ENCODE measurements around the gene HDAC4. TPM values are rescaled to one million over a fixed set of nuclear protein-coding genes. Genes with fewer than 3 reads are reported as not detected.

Gene HDAC4
- total RNA-seq, 1 experiment from 2014 or later: 11.3 TPM

GRCh38 chr2:239268082-239268481 lies 132.7 kb downstream of the HDAC4 start:
- H3K36me3 ChIP-seq: no peaks in the 10 kb centered on the region
- no peak overlapping the region for H3K4me3 ChIP-seq
- H3K9me3 ChIP-seq (replicated peaks): no peaks in the 10 kb centered on the region
- H3K27me3 ChIP-seq: no peaks in the 10 kb centered on the region
- no peak for DNase-seq
- H3K27ac ChIP-seq: no peak overlapping the region
- H3K4me1 ChIP-seq: peaks cover 14% of the 10 kb centered on the region

- peaks cover 14% of the 10 kb centered on the region for H3K4me1 ChIP-seq
- H3K9me3 ChIP-seq (replicated peaks): no peaks in the 10 kb centered on the region
- H3K4me3 ChIP-seq: no peak overlapping the region
- DNase-seq: peak; percentile 76 to 81
- H3K36me3 ChIP-seq: no peaks in the 10 kb centered on the region
- no peaks in the 10 kb centered on the region for H3K27me3 ChIP-seq
- H3K27ac ChIP-seq: peak overlapping the region; percentile 17; the same call in 1 of the 2 replicates
Observed at GRCh38 chr2:239267288-239267951, 133.4 kb downstream of the HDAC4 start.

- Histone ChIP-seq H3K27ac (peak overlapping the region; percentile 17; the same call in 1 of the 2 replicates), H3K36me3 (no peaks in the 10 kb centered on the region), H3K9me3 (replicated peaks) (no peaks in the 10 kb centered on the region), H3K27me3 (no peaks in the 10 kb centered on the region), H3K4me1 (peaks cover 14% of the 10 kb centered on the region), H3K4me3 (no peak overlapping the region)
- DNase-seq: no peak
Observed at GRCh38 chr2:239266779-239267287, 134.0 kb downstream of the HDAC4 start.

DNA sequence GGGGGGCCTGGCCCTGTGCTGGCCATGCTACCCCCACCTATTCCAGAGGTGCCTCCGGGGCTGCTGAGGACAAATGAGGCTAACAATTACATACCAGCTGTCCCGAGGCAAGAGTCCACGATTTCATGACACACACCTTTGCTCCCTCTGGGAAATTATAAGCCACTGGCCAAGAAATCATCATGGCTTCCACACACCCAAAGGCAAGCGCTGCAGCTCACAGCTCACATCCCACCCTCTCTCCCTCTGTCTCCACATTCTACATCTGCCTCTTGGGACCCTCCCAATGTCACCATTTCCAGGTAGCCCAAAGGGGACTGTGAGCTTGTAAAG lies 134.4 kb downstream of the HDAC4 start:
- Histone ChIP-seq H3K27ac (no peak overlapping the region), H3K36me3 (no peaks in the 10 kb centered on the region), H3K9me3 (replicated peaks) (no peaks in the 10 kb centered on the region), H3K4me1 (peaks cover 14% of the 10 kb centered on the region), H3K27me3 (no peaks in the 10 kb centered on the region), H3K4me3 (no peak overlapping the region)
- no peak for DNase-seq

DNA sequence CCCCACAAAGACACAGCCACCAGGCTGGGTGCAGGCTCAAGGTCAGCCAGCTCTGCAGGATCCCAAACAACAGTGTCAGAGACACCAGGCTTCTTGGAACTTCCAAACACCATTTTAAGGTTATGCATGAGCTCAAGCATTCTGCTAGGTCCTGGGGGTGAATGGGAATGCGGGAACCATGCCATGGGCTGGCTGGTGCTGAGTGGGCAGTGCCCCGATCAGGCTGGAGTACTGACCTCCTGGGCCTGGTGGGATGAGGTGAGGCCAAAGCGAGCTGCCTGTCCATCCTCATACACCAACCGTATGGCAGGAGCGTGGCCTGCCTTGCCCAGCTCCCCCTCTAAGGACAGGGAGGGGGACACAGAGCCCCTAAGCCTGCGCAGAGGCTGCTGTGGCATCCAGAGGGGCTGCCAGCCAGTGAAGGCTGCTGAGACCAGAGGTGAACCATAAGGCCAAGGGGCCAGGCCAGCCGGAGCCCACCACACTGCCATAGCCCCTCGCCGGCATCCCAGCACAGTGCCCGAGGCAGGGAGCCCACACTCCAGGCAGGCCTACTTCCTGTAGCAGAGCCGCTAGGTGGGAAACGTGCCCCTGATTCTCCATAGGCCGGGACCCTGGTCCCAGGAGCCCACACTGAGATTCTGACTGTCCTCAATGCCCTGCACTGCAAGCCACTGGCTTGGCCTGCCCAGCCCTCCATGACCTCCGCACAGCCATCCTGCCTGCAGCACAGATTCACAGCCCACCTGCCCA lies 135.0 kb downstream of the HDAC4 start:
- Histone ChIP-seq H3K4me1 (peaks cover 14% of the 10 kb centered on the region), H3K27me3 (no peaks in the 10 kb centered on the region), H3K36me3 (no peaks in the 10 kb centered on the region), H3K4me3 (no peak overlapping the region), H3K9me3 (replicated peaks) (no peaks in the 10 kb centered on the region), H3K27ac (no peak overlapping the region)
- DNase-seq: no peak

DNA sequence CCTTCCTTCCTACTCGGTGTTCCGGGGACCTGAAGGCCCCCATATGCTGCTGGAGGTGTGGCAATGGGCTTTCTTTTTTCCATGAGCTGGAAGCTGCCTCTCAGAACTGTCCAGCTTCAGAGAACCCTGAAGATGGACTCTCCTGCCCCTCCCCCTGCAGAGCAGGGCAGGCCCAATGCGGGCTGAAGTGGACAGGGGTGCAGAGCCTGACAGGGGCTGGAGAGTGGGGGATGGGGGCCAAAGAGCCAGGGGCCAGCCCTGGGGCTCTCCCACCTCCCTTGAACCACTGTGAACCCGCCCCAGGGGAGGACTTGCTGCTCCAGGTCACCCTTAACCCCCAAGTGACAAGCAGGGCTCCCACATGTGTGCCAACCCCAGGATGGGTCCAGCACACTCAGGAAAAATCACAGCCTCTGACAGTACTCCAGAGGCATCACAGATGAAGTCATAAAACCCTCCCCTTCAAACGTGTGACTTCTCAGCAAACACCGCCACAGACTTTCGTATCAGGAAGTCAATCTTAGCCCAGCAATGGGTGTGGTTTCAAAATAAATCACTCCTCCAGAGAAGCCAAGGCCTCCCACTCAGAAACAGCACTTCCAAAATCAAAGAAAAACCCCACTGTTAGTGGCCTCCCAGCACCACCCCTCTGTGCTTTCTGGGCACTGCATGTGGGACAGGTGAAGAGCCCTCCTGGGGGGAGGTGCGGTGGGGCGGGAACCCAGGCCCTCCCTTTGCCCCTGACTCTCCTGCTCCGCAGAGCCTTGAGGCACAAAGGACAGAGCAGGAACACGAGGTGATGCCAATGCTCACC lies 135.8 kb downstream of the HDAC4 start:
- no peak for DNase-seq

DNA sequence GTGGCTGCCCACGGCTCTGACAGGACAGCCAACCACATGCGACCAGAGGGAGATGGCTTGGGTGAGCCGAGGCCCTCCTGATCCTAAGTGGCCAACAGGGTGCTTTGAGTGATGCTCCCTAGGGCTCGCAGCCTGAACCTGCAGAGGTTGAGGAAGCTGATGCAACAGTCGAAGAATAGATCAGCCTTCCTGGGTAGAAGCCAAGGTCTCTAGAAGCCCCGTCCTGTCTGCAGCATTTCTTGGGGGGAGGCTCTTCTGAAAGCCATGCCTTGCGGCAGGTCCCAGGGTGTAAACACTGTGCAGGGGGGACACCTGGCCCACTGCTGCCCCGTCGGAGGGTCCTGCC lies 136.4 kb downstream of the HDAC4 start:
- no peak for DNase-seq
- Histone ChIP-seq H3K4me1 (peaks cover 14% of the 10 kb centered on the region), H3K27me3 (no peaks in the 10 kb centered on the region), H3K36me3 (no peaks in the 10 kb centered on the region), H3K9me3 (replicated peaks) (no peaks in the 10 kb centered on the region), H3K27ac (no peak overlapping the region), H3K4me3 (no peak overlapping the region)

More for the DNA sequence above, 135.8 kb downstream of the HDAC4 start:
- no peaks in the 10 kb centered on the region for H3K36me3 ChIP-seq
- H3K4me1 ChIP-seq: peaks cover 14% of the 10 kb centered on the region
- no peaks in the 10 kb centered on the region for H3K9me3 ChIP-seq (replicated peaks)
- H3K27me3 ChIP-seq: no peaks in the 10 kb centered on the region
- no peak overlapping the region for H3K27ac ChIP-seq
- H3K4me3 ChIP-seq: no peak overlapping the region

DNA sequence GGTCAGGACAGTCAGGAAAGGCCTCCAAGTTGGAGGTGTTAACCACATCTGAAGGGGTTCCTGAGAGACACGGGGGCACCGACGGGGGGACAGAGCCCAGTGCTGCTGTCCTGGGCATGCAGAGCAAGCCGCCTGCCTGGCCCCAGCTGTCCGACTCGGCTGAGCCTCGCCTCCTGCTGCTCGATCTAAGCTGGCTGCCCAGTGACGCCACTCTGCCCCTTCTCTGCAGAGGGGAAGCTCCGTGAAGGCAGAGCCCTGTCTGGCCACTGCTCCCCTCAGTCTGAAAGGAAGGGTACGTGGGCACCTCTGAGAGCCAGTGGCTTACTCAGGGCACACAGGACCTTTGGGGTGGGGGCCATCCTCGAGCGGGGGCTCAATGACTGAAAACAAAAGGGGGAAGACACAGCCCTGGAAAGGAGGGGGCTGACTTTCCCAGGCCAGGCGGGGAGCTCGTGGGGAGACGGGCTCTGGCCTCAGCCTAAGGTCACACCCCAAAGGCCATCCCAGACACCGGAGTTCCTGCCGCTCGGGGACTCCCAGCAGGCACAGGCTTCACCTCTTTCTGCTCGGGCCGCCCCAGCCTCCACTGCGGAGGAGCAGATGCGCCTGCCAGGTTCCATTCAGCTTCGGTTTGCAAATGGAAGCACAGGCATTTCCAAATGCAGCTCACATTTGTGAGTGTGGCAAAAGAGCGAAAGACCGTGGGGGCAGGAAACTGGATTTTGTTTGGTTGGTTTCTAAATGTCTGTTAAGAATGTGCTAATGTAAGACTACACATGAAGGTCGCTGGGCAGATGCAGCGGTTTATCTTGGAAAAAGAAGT lies 136.9 kb downstream of the HDAC4 start:
- no peak overlapping the region for H3K4me3 ChIP-seq
- no peaks in the 10 kb centered on the region for H3K36me3 ChIP-seq
- H3K27me3 ChIP-seq: no peaks in the 10 kb centered on the region
- DNase-seq: no peak
- no peaks in the 10 kb centered on the region for H3K9me3 ChIP-seq (replicated peaks)
- H3K4me1 ChIP-seq: peaks cover 14% of the 10 kb centered on the region
- no peak overlapping the region for H3K27ac ChIP-seq

DNA sequence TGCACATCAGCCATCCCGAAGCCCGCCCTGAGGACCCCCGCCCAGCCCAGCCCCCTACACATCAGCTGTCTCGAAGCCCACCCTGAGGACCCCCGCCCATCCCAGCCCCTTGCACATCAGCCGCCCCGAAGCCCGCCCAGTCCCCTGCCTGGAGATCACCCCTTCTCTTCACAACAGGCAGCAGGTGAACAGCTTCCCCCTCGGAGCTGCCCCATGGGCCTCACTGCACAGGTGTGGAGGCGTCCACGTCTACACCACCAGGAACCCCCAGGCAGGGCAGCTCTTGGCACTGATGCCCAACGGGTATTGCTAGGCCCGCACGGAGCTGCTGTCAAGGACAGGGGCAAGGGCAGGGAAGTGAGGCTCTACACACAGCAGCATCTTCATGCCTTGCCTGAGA lies 137.6 kb downstream of the HDAC4 start:
- no peak for DNase-seq
- H3K9me3 ChIP-seq (replicated peaks): no peaks in the 10 kb centered on the region
- peaks cover 13% of the 10 kb centered on the region for H3K4me1 ChIP-seq
- no peak overlapping the region for H3K27ac ChIP-seq
- H3K27me3 ChIP-seq: no peaks in the 10 kb centered on the region
- H3K36me3 ChIP-seq: no peaks in the 10 kb centered on the region
- no peak overlapping the region for H3K4me3 ChIP-seq

- H3K36me3 ChIP-seq: no peaks in the 10 kb centered on the region
- H3K27ac ChIP-seq: no peak overlapping the region
- H3K4me1 ChIP-seq: peaks cover 13% of the 10 kb centered on the region
- no peak for DNase-seq
- H3K9me3 ChIP-seq (replicated peaks): no peaks in the 10 kb centered on the region
- no peak overlapping the region for H3K4me3 ChIP-seq
- H3K27me3 ChIP-seq: no peaks in the 10 kb centered on the region
Observed at GRCh38 chr2:239262484-239263230, 138.2 kb downstream of the HDAC4 start.

DNA sequence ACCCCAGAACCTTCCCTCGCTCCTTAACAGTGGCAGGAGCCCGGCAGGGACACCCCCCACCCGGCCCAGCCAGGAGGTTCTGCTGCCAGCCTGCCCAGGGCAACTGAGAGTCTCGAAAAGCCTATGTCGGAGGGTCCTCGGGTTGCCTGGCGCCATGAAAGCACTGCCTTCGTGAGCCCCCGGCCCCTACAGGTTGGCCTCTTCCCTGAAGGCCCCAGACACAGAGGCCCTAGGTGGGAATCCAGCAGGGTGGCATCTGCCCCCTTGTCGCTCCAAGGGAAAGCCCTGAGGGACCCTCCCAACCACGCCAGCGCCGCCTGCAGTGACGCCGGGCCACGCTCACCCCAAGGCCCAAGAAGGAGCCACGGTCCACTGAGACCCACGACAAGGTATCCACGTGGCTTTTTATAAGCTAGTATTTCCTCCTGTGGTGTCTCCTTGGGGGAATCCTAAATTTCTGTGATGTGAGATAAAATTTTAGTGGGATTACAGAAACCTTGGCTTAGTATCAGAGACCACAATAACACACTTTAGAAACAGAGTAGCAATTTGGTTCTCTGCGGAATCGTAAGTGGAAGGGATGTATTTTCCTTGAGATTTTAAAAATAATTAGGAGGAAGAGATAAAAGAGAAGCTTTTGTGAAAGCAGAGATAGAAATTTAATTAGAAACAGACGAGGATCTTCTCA lies 138.9 kb downstream of the HDAC4 start:
- Histone ChIP-seq H3K9me3 (replicated peaks) (no peaks in the 10 kb centered on the region), H3K27me3 (no peaks in the 10 kb centered on the region), H3K4me3 (no peak overlapping the region), H3K4me1 (peaks cover 11% of the 10 kb centered on the region), H3K36me3 (no peaks in the 10 kb centered on the region), H3K27ac (no peak overlapping the region)
- no peak for DNase-seq

DNA sequence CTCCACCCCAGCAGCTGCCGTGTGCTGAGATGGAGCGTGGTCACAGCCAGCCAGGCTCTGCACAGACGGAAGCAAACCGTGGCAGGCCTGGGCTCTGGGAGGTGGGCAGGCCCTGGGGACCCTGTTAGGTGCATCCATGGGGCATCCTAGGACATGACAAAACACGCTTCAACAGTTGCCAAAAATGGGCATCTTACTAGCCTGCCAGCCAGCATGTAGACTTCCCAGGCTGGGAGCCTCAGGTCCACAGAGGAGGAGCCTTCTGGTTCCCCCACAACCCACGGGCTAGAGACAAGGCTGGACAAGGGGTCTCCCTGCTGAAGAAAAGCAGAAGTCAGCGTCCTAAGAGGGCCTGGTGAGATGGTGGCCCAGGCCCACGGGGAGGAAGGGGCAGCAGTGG lies 139.5 kb downstream of the HDAC4 start:
- Histone ChIP-seq H3K27ac (no peak overlapping the region), H3K4me3 (no peak overlapping the region), H3K9me3 (replicated peaks) (no peaks in the 10 kb centered on the region), H3K36me3 (no peaks in the 10 kb centered on the region), H3K27me3 (no peaks in the 10 kb centered on the region), H3K4me1 (peaks cover 15% of the 10 kb centered on the region)
- DNase-seq: no peak

DNA sequence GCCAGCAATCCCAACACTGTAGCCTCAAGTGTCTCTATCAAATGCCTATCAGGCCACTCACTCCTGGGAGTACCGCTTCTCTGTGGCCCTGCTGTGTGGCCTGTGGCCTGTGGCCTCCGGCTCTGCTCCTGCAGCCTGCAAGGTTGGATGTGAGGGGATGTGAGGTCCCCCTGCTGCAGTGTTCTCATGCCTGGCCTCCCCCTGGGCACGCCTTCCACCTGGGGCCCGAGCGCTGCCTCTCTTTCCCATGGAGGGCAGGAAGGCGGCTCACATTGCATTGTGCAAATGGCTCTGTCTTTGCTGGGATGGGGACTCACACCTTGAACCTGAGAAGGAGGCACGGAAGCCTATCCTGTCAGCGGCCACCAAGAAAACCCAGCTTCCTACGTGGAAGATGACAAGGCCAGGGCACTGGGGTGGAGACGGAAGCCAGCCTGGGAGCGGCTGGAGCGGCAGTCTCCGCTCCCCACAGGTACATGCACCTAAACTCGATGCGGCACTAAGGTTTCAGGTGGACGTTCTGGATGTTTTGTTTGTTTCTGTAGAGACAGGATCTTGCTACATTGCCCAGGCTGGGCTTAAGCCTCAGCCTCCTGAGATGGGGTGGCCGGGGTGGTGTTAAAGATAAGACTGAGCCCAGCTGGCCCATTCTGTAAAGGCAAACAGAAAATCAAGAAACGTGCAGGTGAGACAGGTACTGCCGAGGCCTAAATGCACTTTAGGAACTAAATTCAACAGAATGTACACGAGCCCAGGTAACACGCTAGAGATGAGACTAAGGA lies 140.1 kb downstream of the HDAC4 start:
- no peak for DNase-seq
- no peak overlapping the region for H3K4me3 ChIP-seq
- H3K27ac ChIP-seq: no peak overlapping the region
- H3K4me1 ChIP-seq: peaks cover 15% of the 10 kb centered on the region
- H3K27me3 ChIP-seq: no peaks in the 10 kb centered on the region
- no peaks in the 10 kb centered on the region for H3K9me3 ChIP-seq (replicated peaks)
- no peaks in the 10 kb centered on the region for H3K36me3 ChIP-seq

Measured in SJCRH30 (cell line).